ENCODE data around the gene GSN.

GRCh38 chr9:121367306-121368137 lies 99.6 kb downstream of the GSN start:
- no peak for TF ChIP-seq CTCF (IDR thresholded peaks at IDR 0.05)
- TF ChIP-seq POLR2A (IDR thresholded peaks at IDR 0.05) = no peak
